GM12891 (cell line): ENCODE data around the gene RANBP17.

Experiments
- PAX5 ChIP-seq: IDR thresholded peaks from 2 replicates; pipeline ENCODE4 v1.6.1; 2011; ENCODE audit warnings: low read length, moderate library complexity, mild to moderate bottlenecking; ENCODE audit not compliant: insufficient read depth, severe bottlenecking
- POLR2A ChIP-seq: IDR thresholded peaks from 2 replicates; pipeline ENCODE4 v1.6.1; 2011; ENCODE audit warnings: low read depth, low read length, control low read depth
- POLR2AphosphoS5 ChIP-seq: IDR thresholded peaks from 2 replicates; pipeline ENCODE4 v1.6.1; 2011; ENCODE audit warnings: low read depth, low read length, control low read depth
- POU2F2 ChIP-seq: IDR thresholded peaks from 2 replicates; pipeline ENCODE4 v1.6.1; 2011; ENCODE audit warnings: low read depth, mild to moderate bottlenecking, control low read depth, low read length, moderate library complexity
- SPI1 ChIP-seq: IDR thresholded peaks from 2 replicates; pipeline ENCODE4 v1.6.1; 2011; ENCODE audit warnings: low read depth, low read length, control low read depth

DNA sequence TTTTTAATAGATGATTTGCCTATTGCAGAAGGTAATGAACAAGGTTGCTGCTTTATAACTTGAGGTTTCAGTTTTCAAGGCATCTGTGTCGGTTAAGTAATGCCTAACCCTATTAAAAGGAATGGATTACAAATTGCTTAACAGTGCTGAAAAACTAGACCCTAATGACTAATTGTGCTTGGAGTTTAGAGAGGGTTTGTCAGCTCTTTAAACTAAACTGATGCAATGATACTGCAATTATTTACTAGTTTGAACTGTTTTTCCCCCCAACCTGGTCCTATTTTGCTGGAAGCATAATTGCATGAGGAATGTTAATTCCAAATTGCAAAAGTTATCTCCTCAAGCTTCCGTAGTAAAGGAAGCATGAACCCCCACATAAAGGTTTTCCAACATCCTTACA, 407.9 kb downstream of the RANBP17 start:
- TF ChIP-seq POLR2A (no peak), POLR2AphosphoS5 (no peak), SPI1 (no peak), PAX5 (no peak), POU2F2 (no peak)
